ENCODE results near the gene ARMC9. TPM values are rescaled to one million over a fixed set of nuclear protein-coding genes. Genes with fewer than 3 reads are reported as not detected.

ARMC9 gene
- total and polyA plus RNA-seq, 2 experiments from 2014 or later = 15.1 to 17.3 TPM

DNA sequence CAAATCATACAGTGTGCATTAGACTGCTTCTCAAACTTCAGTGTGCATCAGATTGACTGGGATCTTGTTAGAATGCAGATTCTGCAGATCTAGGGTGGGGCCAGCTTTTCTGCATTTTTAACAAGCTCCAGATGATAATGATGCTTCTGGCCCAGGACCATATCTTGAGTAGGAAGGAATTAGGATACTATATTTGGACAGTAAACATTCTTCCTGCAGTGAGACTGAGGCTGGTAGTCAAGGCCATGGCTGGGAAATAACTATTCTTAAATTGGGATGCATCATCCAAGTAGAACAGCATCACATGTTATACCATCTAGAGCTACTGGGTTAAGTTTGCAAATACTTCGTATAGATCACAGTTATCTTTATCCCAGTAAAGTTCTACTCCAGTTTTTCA lies 28.4 kb upstream of the ARMC9 start:
- H3K4me1 ChIP-seq (ENCODE audit: insufficient read depth) = peaks cover 25% of the 10 kb centered on the region
- no peak overlapping the region for H3K4me2 ChIP-seq (ENCODE audit: unreplicated experiment)
- H2AFZ ChIP-seq = no peak overlapping the region
- DNase-seq = peak; percentile 78
- no peak for TF ChIP-seq EZH2phosphoT487 (IDR thresholded peaks at IDR 0.05; ENCODE audit: insufficient read depth, low read depth)
- TF ChIP-seq EZH2 (IDR thresholded peaks at IDR 0.05; ENCODE audit: insufficient read depth, poor library complexity, severe bottlenecking) = no peak
- no peak overlapping the region for H3K4me3 ChIP-seq
- WGBS, 2 experiments (ENCODE audit: low coverage in 1 of 2, low lambda C conversion rate in 2 of 2, missing lambda C conversion rate in 2 of 2) = 53 to 57% methylated on average over 1 of the region's 1 CpG
- peak overlapping the region; percentile 69 for H3K27ac ChIP-seq
- in situ Hi-C loops (cut with MboI) = no loop called here
- peaks cover 40% of the 10 kb centered on the region for H3F3A ChIP-seq (ENCODE audit: insufficient read depth)
- H3K9me2 ChIP-seq (ENCODE audit: insufficient read depth) = no peaks in the 10 kb centered on the region
- H3K36me3 ChIP-seq (ENCODE audit: low read depth) = peaks cover 44% of the 10 kb centered on the region
- H3K9me3 ChIP-seq (ENCODE audit: low read depth) = no peaks in the 10 kb centered on the region
- 0 out of 2 replicates have a peak overlapping the region, but pooled peaks have one; percentile 24 for H3K9ac ChIP-seq
- no peaks in the 10 kb centered on the region for H4K20me1 ChIP-seq (ENCODE audit: insufficient read depth)
- H3K27me3 ChIP-seq (replicated peaks; ENCODE audit: insufficient read depth) = no peaks in the 10 kb centered on the region
- H3K79me2 ChIP-seq (ENCODE audit: insufficient read depth) = no peaks in the 10 kb centered on the region

DNA sequence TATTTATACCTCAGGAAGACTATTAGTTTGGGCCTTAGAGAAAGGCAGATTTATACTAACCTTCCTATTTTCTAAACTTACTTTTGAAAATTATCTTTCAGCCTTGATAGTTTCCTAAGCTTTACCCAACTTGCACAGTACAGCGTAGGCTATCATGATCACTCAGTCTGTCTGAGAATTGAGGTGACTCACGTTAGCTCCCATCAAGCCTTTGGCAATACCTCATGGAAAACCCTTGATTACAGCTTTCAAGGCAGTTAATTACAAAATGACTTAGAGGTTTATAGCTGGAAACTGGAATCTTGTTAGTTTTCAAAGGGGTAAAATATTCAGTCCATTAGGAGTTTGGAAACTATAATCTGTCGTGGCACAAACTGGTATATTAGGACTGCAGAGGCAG lies 26.4 kb upstream of the ARMC9 start:
- Histone ChIP-seq H3K9me2 (ENCODE audit: insufficient read depth) (no peaks in the 10 kb centered on the region), H3K36me3 (ENCODE audit: low read depth) (peaks cover 29% of the 10 kb centered on the region), H3K4me1 (ENCODE audit: insufficient read depth) (peaks cover 25% of the 10 kb centered on the region), H3K9ac (no peak overlapping the region), H2AFZ (no peak overlapping the region), H4K20me1 (ENCODE audit: insufficient read depth) (no peaks in the 10 kb centered on the region), H3K4me3 (no peak overlapping the region), H3K4me2 (ENCODE audit: unreplicated experiment) (no peak overlapping the region), H3K27me3 (replicated peaks; ENCODE audit: insufficient read depth) (no peaks in the 10 kb centered on the region), H3F3A (ENCODE audit: insufficient read depth) (peaks cover 40% of the 10 kb centered on the region), H3K79me2 (ENCODE audit: insufficient read depth) (no peaks in the 10 kb centered on the region), H3K9me3 (ENCODE audit: low read depth) (no peaks in the 10 kb centered on the region), H3K27ac (no peak overlapping the region)
- in situ Hi-C loops (cut with MboI) = no loop called here
- WGBS, 2 experiments (ENCODE audit: low coverage in 1 of 2, low lambda C conversion rate in 2 of 2, missing lambda C conversion rate in 2 of 2) = 67 to 68% methylated on average over 3 of the region's 3 CpGs
- peak; percentile 63 for DNase-seq
- TF ChIP-seq EZH2phosphoT487 (IDR thresholded peaks at IDR 0.05; ENCODE audit: insufficient read depth, low read depth) (no peak), EZH2 (IDR thresholded peaks at IDR 0.05; ENCODE audit: insufficient read depth, poor library complexity, severe bottlenecking) (no peak)

DNA sequence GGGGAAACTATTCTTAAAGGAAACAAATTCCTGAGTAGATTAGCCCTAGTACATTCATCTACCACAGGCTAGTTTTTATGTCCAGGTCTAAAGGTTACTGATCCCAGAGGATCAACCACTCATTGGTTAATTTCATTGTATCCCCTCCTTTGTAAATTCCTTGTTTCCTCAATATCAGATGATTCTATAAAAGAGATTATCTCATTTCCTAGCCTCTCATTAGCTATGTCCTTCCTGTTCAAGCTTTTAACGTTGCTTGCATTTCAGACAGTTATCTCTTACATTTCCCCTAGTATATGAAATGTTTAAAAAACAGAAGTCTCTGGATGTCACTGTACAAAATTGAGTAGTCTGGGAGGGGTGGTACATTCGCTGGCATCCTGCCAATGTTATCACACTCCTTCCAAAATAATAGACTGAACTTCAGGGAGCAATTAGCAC lies 24.2 kb upstream of the ARMC9 start:
- Histone ChIP-seq H3K27me3 (replicated peaks; ENCODE audit: insufficient read depth) (no peaks in the 10 kb centered on the region), H3F3A (ENCODE audit: insufficient read depth) (peaks cover 32% of the 10 kb centered on the region), H4K20me1 (ENCODE audit: insufficient read depth) (no peaks in the 10 kb centered on the region), H3K4me2 (ENCODE audit: unreplicated experiment) (no peak overlapping the region), H3K9me2 (ENCODE audit: insufficient read depth) (no peaks in the 10 kb centered on the region), H3K36me3 (ENCODE audit: low read depth) (peaks cover 24% of the 10 kb centered on the region), H3K9me3 (ENCODE audit: low read depth) (no peaks in the 10 kb centered on the region), H3K79me2 (ENCODE audit: insufficient read depth) (no peaks in the 10 kb centered on the region), H3K9ac (no peak overlapping the region), H3K4me3 (no peak overlapping the region), H2AFZ (no peak overlapping the region), H3K27ac (no peak overlapping the region), H3K4me1 (ENCODE audit: insufficient read depth) (peaks cover 25% of the 10 kb centered on the region)
- in situ Hi-C loops (cut with MboI) = no loop called here
- TF ChIP-seq EZH2 (IDR thresholded peaks at IDR 0.05; ENCODE audit: insufficient read depth, poor library complexity, severe bottlenecking) (no peak), EZH2phosphoT487 (IDR thresholded peaks at IDR 0.05; ENCODE audit: insufficient read depth, low read depth) (no peak)
- 48 to 49% methylated on average over 2 of the region's 2 CpGs for WGBS, 2 experiments (ENCODE audit: low coverage in 1 of 2, low lambda C conversion rate in 2 of 2, missing lambda C conversion rate in 2 of 2)
- DNase-seq = no peak

DNA sequence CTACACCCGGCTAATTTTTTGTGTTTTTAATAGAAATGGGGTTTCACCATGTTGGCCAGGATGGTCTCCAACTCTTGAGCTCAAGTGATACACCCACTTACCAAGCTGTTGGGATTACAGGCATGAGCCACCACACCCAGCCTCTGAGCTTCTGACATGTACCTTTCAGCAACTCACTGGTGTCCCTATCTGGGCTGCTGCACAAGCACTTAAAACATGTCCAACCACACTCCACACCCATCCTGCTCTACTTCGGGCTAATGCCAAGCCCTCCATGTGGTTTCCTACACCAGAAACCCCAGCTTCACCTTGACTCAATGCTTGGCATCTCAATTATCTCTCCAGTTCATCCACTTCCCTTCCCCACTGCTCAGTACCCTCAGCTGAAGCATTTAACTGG lies 22.4 kb upstream of the ARMC9 start:
- Histone ChIP-seq H3K9ac (no peak overlapping the region), H3K4me1 (ENCODE audit: insufficient read depth) (peaks cover 13% of the 10 kb centered on the region), H3F3A (ENCODE audit: insufficient read depth) (peaks cover 19% of the 10 kb centered on the region), H3K4me3 (no peak overlapping the region), H3K4me2 (ENCODE audit: unreplicated experiment) (no peak overlapping the region), H4K20me1 (ENCODE audit: insufficient read depth) (no peaks in the 10 kb centered on the region), H3K9me3 (ENCODE audit: low read depth) (no peaks in the 10 kb centered on the region), H2AFZ (no peak overlapping the region), H3K36me3 (ENCODE audit: low read depth) (peaks cover 20% of the 10 kb centered on the region), H3K27me3 (replicated peaks; ENCODE audit: insufficient read depth) (no peaks in the 10 kb centered on the region), H3K9me2 (ENCODE audit: insufficient read depth) (no peaks in the 10 kb centered on the region), H3K79me2 (ENCODE audit: insufficient read depth) (no peaks in the 10 kb centered on the region), H3K27ac (no peak overlapping the region)
- 10 to 16% methylated on average over 2 of the region's 2 CpGs for WGBS, 2 experiments (ENCODE audit: low coverage in 1 of 2, low lambda C conversion rate in 2 of 2, missing lambda C conversion rate in 2 of 2)
- in situ Hi-C loops (cut with MboI) = no loop called here
- TF ChIP-seq EZH2 (IDR thresholded peaks at IDR 0.05; ENCODE audit: insufficient read depth, poor library complexity, severe bottlenecking) = no peak
- DNase-seq = no peak
